ENCODE data around the gene HDAC10. TPM values are rescaled to one million over a fixed set of nuclear protein-coding genes. Genes with fewer than 3 reads are reported as not detected.

The HDAC10 gene
- total and polyA plus RNA-seq, 2 donors: 11.6 to 61.6 TPM

DNA sequence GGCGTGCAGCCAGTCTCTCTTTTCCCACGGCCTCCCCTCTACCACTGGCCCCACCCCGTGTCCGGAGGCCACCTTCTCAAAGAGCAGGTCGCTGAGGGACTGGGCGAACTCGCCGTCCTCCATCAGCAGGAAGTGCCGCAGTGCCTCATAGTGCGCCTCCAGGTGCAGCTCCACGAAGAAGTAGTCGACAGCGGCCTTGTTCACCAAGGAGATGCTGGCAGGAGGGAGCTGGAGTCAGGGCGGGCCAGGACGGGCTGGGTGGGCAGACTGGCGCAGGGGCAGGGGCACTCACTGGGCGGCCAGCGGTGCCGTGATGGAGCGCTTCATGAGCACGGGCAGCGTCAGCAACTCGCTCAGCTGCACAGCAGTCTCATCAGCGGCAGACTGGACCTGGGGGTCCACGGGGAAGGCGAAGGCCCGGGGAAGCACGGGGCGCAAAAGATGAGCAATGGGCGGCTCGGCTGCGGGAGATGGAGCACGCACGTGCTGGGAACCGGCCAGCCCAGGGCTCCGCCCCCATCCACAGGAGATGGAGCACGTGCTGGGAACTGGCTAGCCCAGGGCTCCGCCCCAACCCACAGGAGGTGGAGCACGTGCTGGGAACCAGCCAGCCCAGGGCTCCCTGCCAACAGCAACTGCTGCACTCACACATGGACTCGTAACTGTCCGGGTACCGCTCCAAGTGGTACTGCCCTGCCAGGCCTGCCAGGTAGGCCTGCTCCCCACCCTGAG, 31.9 kb downstream of the HDAC10 start:
- Histone ChIP-seq H3K4me1 (ENCODE audit: control insufficient read depth in 2 of 2, insufficient read depth in 2 of 2, low read length in 2 of 2) (no peaks in the 10 kb centered on the region), H3K36me3 (ENCODE audit: control insufficient read depth in 2 of 2, insufficient read depth in 2 of 2, low read length in 1 of 2) (peaks cover 91 to 92% of the 10 kb centered on the region in 2 donors), H3K27ac (ENCODE audit: low read depth in 1 of 2, low read length in 1 of 2) (no peak overlapping the region), H3K27me3 (ENCODE audit: control insufficient read depth in 2 of 2, insufficient read depth in 1 of 2, low read length in 1 of 2) (no peaks in the 10 kb centered on the region), H3K9me3 (ENCODE audit: control insufficient read depth in 2 of 2, insufficient read depth in 1 of 2, low read length in 1 of 2) (peaks cover 1 to 2% of the 10 kb centered on the region in 2 donors), H3K4me3 (ENCODE audit: low read length in 2 of 2) (no peak overlapping the region)
- no peak for DNase-seq (ENCODE audit: low read depth in 6 of 9, low spot score in 9 of 9)
- WGBS: 85% methylated on average over 42 of the region's 42 CpGs

- Histone ChIP-seq H3K27ac (ENCODE audit: low read depth in 1 of 2, low read length in 1 of 2) (no peak overlapping the region), H3K36me3 (ENCODE audit: control insufficient read depth in 2 of 2, insufficient read depth in 2 of 2, low read length in 1 of 2) (peaks cover 88 to 90% of the 10 kb centered on the region in 2 donors), H3K4me3 (ENCODE audit: low read length in 2 of 2) (no peak overlapping the region), H3K4me1 (ENCODE audit: control insufficient read depth in 2 of 2, insufficient read depth in 2 of 2, low read length in 2 of 2) (no peaks in the 10 kb centered on the region), H3K27me3 (ENCODE audit: control insufficient read depth in 2 of 2, insufficient read depth in 1 of 2, low read length in 1 of 2) (no peaks in the 10 kb centered on the region), H3K9me3 (ENCODE audit: control insufficient read depth in 2 of 2, insufficient read depth in 1 of 2, low read length in 1 of 2) (peaks cover 1 to 2% of the 10 kb centered on the region in 2 donors)
- 95% methylated on average over 43 of the region's 43 CpGs for whole genome bisulfite sequencing
- no peak for DNase-seq (ENCODE audit: low read depth in 6 of 9, low spot score in 9 of 9)
These were observed 32.7 kb downstream of the HDAC10 start for GRCh38 chr22:50218153-50218995.

DNA sequence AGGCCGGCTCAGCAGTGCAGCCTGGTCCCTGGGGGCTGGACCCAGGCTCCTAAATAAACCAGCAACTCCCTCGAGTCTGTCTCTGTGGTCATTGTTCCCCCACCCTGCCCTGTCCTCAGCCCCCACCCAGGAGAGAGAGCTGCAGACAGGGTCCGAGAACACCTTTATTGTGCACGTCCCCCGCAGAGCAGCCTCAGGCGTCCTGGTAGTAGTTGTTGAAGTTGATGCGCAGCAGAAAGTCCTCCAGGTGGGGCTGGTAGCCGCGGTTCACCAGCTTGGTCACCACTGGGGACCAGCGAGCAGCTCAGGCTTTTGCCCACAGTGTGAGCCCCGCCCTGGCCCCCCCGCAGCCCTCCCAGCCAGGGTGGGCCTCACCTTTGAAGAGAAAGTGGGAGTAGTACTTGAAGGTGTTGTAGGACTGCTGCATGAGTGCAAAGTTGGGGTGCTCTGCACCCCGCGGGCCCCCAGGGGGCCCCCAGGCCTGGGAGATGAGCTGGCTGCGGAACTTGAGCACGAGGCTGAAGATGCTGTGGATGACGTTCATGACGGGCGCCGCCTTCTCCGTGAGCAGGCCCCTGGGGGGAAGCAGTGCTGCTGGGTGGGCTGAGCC, 33.4 kb downstream of the HDAC10 start:
- peaks cover 89 to 90% of the 10 kb centered on the region in 2 donors for H3K36me3 ChIP-seq (ENCODE audit: control insufficient read depth in 2 of 2, insufficient read depth in 2 of 2, low read length in 1 of 2)
- no peak overlapping the region for H3K4me3 ChIP-seq (ENCODE audit: low read length in 2 of 2)
- 97% methylated on average over 21 of the region's 21 CpGs for WGBS
- H3K4me1 ChIP-seq (ENCODE audit: control insufficient read depth in 2 of 2, insufficient read depth in 2 of 2, low read length in 2 of 2): no peaks in the 10 kb centered on the region
- no peak for DNase-seq (ENCODE audit: low read depth in 6 of 9, low spot score in 9 of 9)
- no peak overlapping the region for H3K27ac ChIP-seq (ENCODE audit: low read depth in 1 of 2, low read length in 1 of 2)
- no peaks in the 10 kb centered on the region for H3K27me3 ChIP-seq (ENCODE audit: control insufficient read depth in 2 of 2, insufficient read depth in 1 of 2, low read length in 1 of 2)
- peaks cover 1 to 2% of the 10 kb centered on the region in 2 donors for H3K9me3 ChIP-seq (ENCODE audit: control insufficient read depth in 2 of 2, insufficient read depth in 1 of 2, low read length in 1 of 2)

DNA sequence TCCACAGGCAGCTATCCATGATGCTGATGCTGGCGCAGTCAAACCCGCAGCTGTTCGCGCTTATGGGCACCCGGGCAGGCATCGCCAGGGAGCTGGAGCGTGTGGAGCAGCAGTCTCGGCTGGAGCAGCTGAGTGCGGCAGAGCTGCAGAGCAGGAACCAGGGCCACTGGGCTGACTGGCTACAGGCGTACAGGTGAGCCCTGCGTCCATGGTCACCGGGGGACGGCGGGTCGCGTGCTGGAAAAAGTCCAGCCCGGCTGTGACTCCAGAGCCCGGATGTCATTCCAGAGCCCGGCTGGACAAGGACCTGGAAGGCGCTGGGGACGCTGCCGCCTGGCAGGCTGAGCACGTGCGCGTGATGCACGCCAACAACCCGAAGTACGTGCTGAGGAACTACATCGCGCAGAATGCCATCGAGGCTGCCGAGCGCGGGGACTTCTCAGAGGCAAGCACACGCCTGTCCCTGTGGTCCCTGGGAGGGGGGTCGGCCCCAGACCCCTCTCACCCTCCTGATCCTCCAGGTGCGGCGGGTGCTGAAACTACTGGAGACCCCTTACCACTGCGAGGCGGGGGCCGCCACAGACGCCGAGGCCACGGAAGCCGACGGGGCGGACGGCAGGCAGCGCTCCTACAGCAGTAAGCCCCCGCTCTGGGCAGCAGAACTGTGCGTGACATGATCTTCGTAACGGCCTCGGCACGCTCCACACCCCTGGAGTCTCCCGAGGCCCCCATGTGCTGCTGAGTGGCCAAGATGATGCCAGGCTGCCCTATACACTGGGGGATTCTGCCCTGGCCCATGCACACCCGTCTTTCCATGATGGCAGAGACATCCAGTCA, 34.2 kb downstream of the HDAC10 start:
- Histone ChIP-seq H3K9me3 (ENCODE audit: control insufficient read depth in 2 of 2, insufficient read depth in 1 of 2, low read length in 1 of 2) (peaks cover 1 to 2% of the 10 kb centered on the region in 2 donors), H3K27ac (ENCODE audit: low read depth in 1 of 2, low read length in 1 of 2) (no peak overlapping the region), H3K4me1 (ENCODE audit: control insufficient read depth in 2 of 2, insufficient read depth in 2 of 2, low read length in 2 of 2) (no peaks in the 10 kb centered on the region), H3K4me3 (ENCODE audit: low read length in 2 of 2) (no peak overlapping the region), H3K27me3 (ENCODE audit: control insufficient read depth in 2 of 2, insufficient read depth in 1 of 2, low read length in 1 of 2) (no peaks in the 10 kb centered on the region), H3K36me3 (ENCODE audit: control insufficient read depth in 2 of 2, insufficient read depth in 2 of 2, low read length in 1 of 2) (peaks cover 86 to 88% of the 10 kb centered on the region in 2 donors)
- WGBS: 96% methylated on average over 57 of the region's 57 CpGs
- no peak for DNase-seq (ENCODE audit: low read depth in 6 of 9, low spot score in 9 of 9)

- 96% methylated on average over 15 of the region's 15 CpGs for WGBS
- Histone ChIP-seq H3K36me3 (ENCODE audit: control insufficient read depth in 2 of 2, insufficient read depth in 2 of 2, low read length in 1 of 2) (peaks cover 80 to 82% of the 10 kb centered on the region in 2 donors), H3K9me3 (ENCODE audit: control insufficient read depth in 2 of 2, insufficient read depth in 1 of 2, low read length in 1 of 2) (peaks cover 1 to 2% of the 10 kb centered on the region in 2 donors), H3K27ac (ENCODE audit: low read depth in 1 of 2, low read length in 1 of 2) (no peak overlapping the region), H3K4me1 (ENCODE audit: control insufficient read depth in 2 of 2, insufficient read depth in 2 of 2, low read length in 2 of 2) (no peaks in the 10 kb centered on the region), H3K27me3 (ENCODE audit: control insufficient read depth in 2 of 2, insufficient read depth in 1 of 2, low read length in 1 of 2) (no peaks in the 10 kb centered on the region), H3K4me3 (ENCODE audit: low read length in 2 of 2) (no peak overlapping the region)
- DNase-seq (ENCODE audit: low read depth in 6 of 9, low spot score in 9 of 9): no peak
These were observed 34.9 kb downstream of the HDAC10 start for GRCh38 chr22:50216055-50216683.

- no peak for DNase-seq (ENCODE audit: low read depth in 6 of 9, low spot score in 9 of 9)
- Histone ChIP-seq H3K27ac (ENCODE audit: low read depth in 1 of 2, low read length in 1 of 2) (no peak overlapping the region), H3K4me1 (ENCODE audit: control insufficient read depth in 2 of 2, insufficient read depth in 2 of 2, low read length in 2 of 2) (no peaks in the 10 kb centered on the region), H3K27me3 (ENCODE audit: control insufficient read depth in 2 of 2, insufficient read depth in 1 of 2, low read length in 1 of 2) (no peaks in the 10 kb centered on the region), H3K36me3 (ENCODE audit: control insufficient read depth in 2 of 2, insufficient read depth in 2 of 2, low read length in 1 of 2) (peaks cover 80 to 82% of the 10 kb centered on the region in 2 donors), H3K9me3 (ENCODE audit: control insufficient read depth in 2 of 2, insufficient read depth in 1 of 2, low read length in 1 of 2) (peaks cover 1 to 2% of the 10 kb centered on the region in 2 donors), H3K4me3 (ENCODE audit: low read length in 2 of 2) (no peak overlapping the region)
- 92% methylated on average over 17 of the region's 17 CpGs for WGBS
These were observed 35.6 kb downstream of the HDAC10 start for GRCh38 chr22:50215297-50216054.

GRCh38 chr22:50213263-50213662, 37.8 kb downstream of the HDAC10 start:
- Histone ChIP-seq H3K4me3 (ENCODE audit: low read length in 2 of 2) (no peak overlapping the region), H3K36me3 (ENCODE audit: control insufficient read depth in 2 of 2, insufficient read depth in 2 of 2, low read length in 1 of 2) (peaks cover 78 to 79% of the 10 kb centered on the region in 2 donors), H3K4me1 (ENCODE audit: control insufficient read depth in 2 of 2, insufficient read depth in 2 of 2, low read length in 2 of 2) (no peaks in the 10 kb centered on the region), H3K27ac (ENCODE audit: low read depth in 1 of 2, low read length in 1 of 2) (no peak overlapping the region), H3K9me3 (ENCODE audit: control insufficient read depth in 2 of 2, insufficient read depth in 1 of 2, low read length in 1 of 2) (peaks cover 1 to 2% of the 10 kb centered on the region in 2 donors), H3K27me3 (ENCODE audit: control insufficient read depth in 2 of 2, insufficient read depth in 1 of 2, low read length in 1 of 2) (no peaks in the 10 kb centered on the region)
- no peak for DNase-seq (ENCODE audit: low read depth in 6 of 9, low spot score in 9 of 9)
- 99% methylated on average over 9 of the region's 9 CpGs for WGBS

- Histone ChIP-seq H3K27ac (ENCODE audit: low read depth in 1 of 2, low read length in 1 of 2) (no peak overlapping the region), H3K36me3 (ENCODE audit: control insufficient read depth in 2 of 2, insufficient read depth in 2 of 2, low read length in 1 of 2) (peaks cover 74 to 77% of the 10 kb centered on the region in 2 donors), H3K9me3 (ENCODE audit: control insufficient read depth in 2 of 2, insufficient read depth in 1 of 2, low read length in 1 of 2) (peaks cover 2% of the 10 kb centered on the region in 2 donors), H3K4me1 (ENCODE audit: control insufficient read depth in 2 of 2, insufficient read depth in 2 of 2, low read length in 2 of 2) (no peaks in the 10 kb centered on the region), H3K27me3 (ENCODE audit: control insufficient read depth in 2 of 2, insufficient read depth in 1 of 2, low read length in 1 of 2) (no peaks in the 10 kb centered on the region), H3K4me3 (ENCODE audit: low read length in 2 of 2) (no peak overlapping the region)
- no peak for DNase-seq (ENCODE audit: low read depth in 6 of 9, low spot score in 9 of 9)
- WGBS: 97% methylated on average over 14 of the region's 14 CpGs
These were observed 39.9 kb downstream of the HDAC10 start for GRCh38 chr22:50211147-50211546.

Data from thymus (tissue), 11 donors.